OCI-LY1 (cell line): ENCODE measurements around the gene ZNF497.

Experiments
- CTCF ChIP-seq: fragments of 200-600 bp; sonication (generic), shearing (Covaris generic); IDR thresholded peaks from 2 replicates; pipeline ENCODE4 v1.5.1; 2017; ENCODE audit warnings: mild to moderate bottlenecking, antibody characterized with exemption, low read length, moderate library complexity, mixed read lengths
- EZH2 ChIP-seq: fragments of 200-600 bp; sonication (generic), shearing (Covaris generic); IDR thresholded peaks from 2 replicates; pipeline ENCODE4 v1.8.0; 2017; ENCODE audit warnings: borderline replicate concordance, mixed run types, mild to moderate bottlenecking, antibody characterized with exemption, low read length, moderate library complexity, mixed read lengths

- TF ChIP-seq EZH2: no peak
- no peak for TF ChIP-seq CTCF
These were observed 35.4 kb downstream of the ZNF497 start, which contains the start of gene ZSCAN22 for GRCh38 chr19:58326914-58327726.
